Measurements from ENCODE around the gene REV3L.

Gene REV3L

GRCh38 chr6:111471958-111472357 is 11.1 kb downstream of the REV3L start:
- H4K20me1 ChIP-seq (ENCODE audit: insufficient read depth, low read length, poor library complexity, severe bottlenecking), result peaks cover 38% of the 10 kb centered on the region
- H2AFZ ChIP-seq (ENCODE audit: low read length), result no peak overlapping the region

GRCh38 chr6:111471533-111471932 is 11.5 kb downstream of the REV3L start:
- Histone ChIP-seq H4K20me1 (ENCODE audit: insufficient read depth, low read length, poor library complexity, severe bottlenecking) (peaks cover 36% of the 10 kb centered on the region), H2AFZ (ENCODE audit: low read length) (no peak overlapping the region), H3K4me2 (ENCODE audit: low read depth, low read length, poor library complexity, severe bottlenecking) (no peak overlapping the region), H3K9me3 (ENCODE audit: insufficient read depth, low read depth, low read length) (no peaks in the 10 kb centered on the region), H3K27me3 (ENCODE audit: insufficient read depth, low read length, poor library complexity, severe bottlenecking) (no peaks in the 10 kb centered on the region), H3K4me3 (ENCODE audit: low read length, poor library complexity, severe bottlenecking) (no peak overlapping the region), H3F3A (ENCODE audit: low read depth) (0 out of 2 replicates have a peak, but pooled peaks cover 4% of the 10 kb centered on the region), H3K9me2 (replicated peaks; ENCODE audit: low read depth, low read length) (no peaks in the 10 kb centered on the region), H3K9ac (ENCODE audit: low read depth, low read length, poor library complexity, severe bottlenecking) (no peak overlapping the region), H3K79me2 (ENCODE audit: insufficient read depth, low read length) (peaks cover 90% of the 10 kb centered on the region), H3K4me1 (ENCODE audit: insufficient read depth, low read length, poor library complexity, severe bottlenecking) (peaks cover 28% of the 10 kb centered on the region), H3K36me3 (ENCODE audit: insufficient read depth, low read length) (peaks cover 4% of the 10 kb centered on the region; the same call in 1 of the 2 replicates)
- TF ChIP-seq EZH2phosphoT487 (IDR thresholded peaks at IDR 0.05; ENCODE audit: borderline replicate concordance) (no peak), CTCF (conservative IDR thresholded peaks at IDR 0.05; ENCODE audit: low read length) (no peak)

More at GRCh38 chr6:111471958-111472357, 11.1 kb downstream of the REV3L start:
- Histone ChIP-seq H3F3A (ENCODE audit: low read depth) (0 out of 2 replicates have a peak, but pooled peaks cover 4% of the 10 kb centered on the region), H3K4me1 (ENCODE audit: insufficient read depth, low read length, poor library complexity, severe bottlenecking) (peaks cover 31% of the 10 kb centered on the region), H3K9ac (ENCODE audit: low read depth, low read length, poor library complexity, severe bottlenecking) (no peak overlapping the region), H3K27me3 (ENCODE audit: insufficient read depth, low read length, poor library complexity, severe bottlenecking) (no peaks in the 10 kb centered on the region), H3K36me3 (ENCODE audit: insufficient read depth, low read length) (peaks cover 4% of the 10 kb centered on the region; the same call in 1 of the 2 replicates), H3K9me3 (ENCODE audit: insufficient read depth, low read depth, low read length) (no peaks in the 10 kb centered on the region), H3K4me3 (ENCODE audit: low read length, poor library complexity, severe bottlenecking) (no peak overlapping the region), H3K4me2 (ENCODE audit: low read depth, low read length, poor library complexity, severe bottlenecking) (peak overlapping the region; percentile 19), H3K79me2 (ENCODE audit: insufficient read depth, low read length) (peaks cover 92% of the 10 kb centered on the region), H3K9me2 (replicated peaks; ENCODE audit: low read depth, low read length) (no peaks in the 10 kb centered on the region)
- TF ChIP-seq EZH2phosphoT487 (IDR thresholded peaks at IDR 0.05; ENCODE audit: borderline replicate concordance) (no peak), CTCF (conservative IDR thresholded peaks at IDR 0.05; ENCODE audit: low read length) (no peak)

- H4K20me1 ChIP-seq (ENCODE audit: insufficient read depth, low read length, poor library complexity, severe bottlenecking), result peaks cover 36% of the 10 kb centered on the region
- 0 out of 2 replicates have a peak, but pooled peaks cover 4% of the 10 kb centered on the region for H3F3A ChIP-seq (ENCODE audit: low read depth)
- TF ChIP-seq EZH2phosphoT487 (IDR thresholded peaks at IDR 0.05; ENCODE audit: borderline replicate concordance), result no peak
- TF ChIP-seq CTCF (conservative IDR thresholded peaks at IDR 0.05; ENCODE audit: low read length), result no peak
- no peak overlapping the region for H2AFZ ChIP-seq (ENCODE audit: low read length)
- H3K9me3 ChIP-seq (ENCODE audit: insufficient read depth, low read depth, low read length), result no peaks in the 10 kb centered on the region
- peaks cover 90% of the 10 kb centered on the region for H3K79me2 ChIP-seq (ENCODE audit: insufficient read depth, low read length)
- peaks cover 28% of the 10 kb centered on the region for H3K4me1 ChIP-seq (ENCODE audit: insufficient read depth, low read length, poor library complexity, severe bottlenecking)
- H3K9ac ChIP-seq (ENCODE audit: low read depth, low read length, poor library complexity, severe bottlenecking), result no peak overlapping the region
- peaks cover 4% of the 10 kb centered on the region; the same call in 1 of the 2 replicates for H3K36me3 ChIP-seq (ENCODE audit: insufficient read depth, low read length)
- no peak overlapping the region for H3K4me2 ChIP-seq (ENCODE audit: low read depth, low read length, poor library complexity, severe bottlenecking)
- no peaks in the 10 kb centered on the region for H3K9me2 ChIP-seq (replicated peaks; ENCODE audit: low read depth, low read length)
- no peak overlapping the region for H3K4me3 ChIP-seq (ENCODE audit: low read length, poor library complexity, severe bottlenecking)
- H3K27me3 ChIP-seq (ENCODE audit: insufficient read depth, low read length, poor library complexity, severe bottlenecking), result no peaks in the 10 kb centered on the region
These were observed 12.0 kb downstream of the REV3L start for GRCh38 chr6:111470991-111471390.

Measured in Loucy (cell line).